Stomach (tissue), 9 donors: ENCODE results near the gene KCNK10. TPM values are rescaled to one million over a fixed set of nuclear protein-coding genes. Genes with fewer than 3 reads are reported as not detected.
A peak's percentile ranks its signal among the peaks of the same experiment; 100 is the strongest.

Experiments used
- DNase-seq, 2 donors: peaks; one replicate each; pipeline versions ENCODE4 v3.0.0 to v3.0.0-alpha.2; 2013 to 2019
- H3K27ac ChIP-seq, 5 donors: fragments of 200-600 bp in 4 of 5; sonication (generic) in 4 of 5; one replicate each; pipeline ENCODE4 v1.5.1; 2013 to 2019; ENCODE audit warnings: mild to moderate bottlenecking in 1 of 5, moderate library complexity in 1 of 5
- H3K27me3 ChIP-seq, 3 donors: fragments of 200-600 bp; sonication (generic); one replicate each; pipeline ENCODE4 v1.5.1; 2017 to 2019; ENCODE audit warnings: mixed run types in 1 of 3
- H3K36me3 ChIP-seq, 4 donors: fragments of 200-600 bp; sonication (generic); 1 replicate in 3 of 4; 2 replicates in 1 of 4; pipeline ENCODE4 v1.5.1; 2016 to 2019
- H3K4me1 ChIP-seq, 4 donors: fragments of 200-600 bp; sonication (generic); one replicate each; pipeline ENCODE4 v1.5.1; 2016 to 2019
- H3K4me3 ChIP-seq, 4 donors: fragments of 200-600 bp; sonication (generic) in 3 of 4; one replicate each; pipeline ENCODE4 v1.5.1; 2016 to 2019; ENCODE audit warnings: mild to moderate bottlenecking in 1 of 4
- H3K9me3 ChIP-seq, 4 donors: fragments of 200-600 bp; sonication (generic); one replicate each; pipeline ENCODE4 v1.5.1; 2016 to 2019
- EP300 ChIP-seq: sonication (generic); formaldehyde crosslinking; IDR thresholded peaks from one replicate; pipeline ENCODE4 v1.6.1; 2017; ENCODE audit warnings: antibody characterized with exemption
- POLR2A ChIP-seq, 4 donors: fragments of 450-650 bp; IDR thresholded peaks; one replicate each; pipeline ENCODE4 v1.6.1; 2016; ENCODE audit warnings: antibody characterized with exemption in 4 of 4, control low read depth in 2 of 4, mild to moderate bottlenecking in 1 of 4, moderate library complexity in 1 of 4
- POLR2AphosphoS5 ChIP-seq, 3 donors: sonication (generic); formaldehyde crosslinking; IDR thresholded peaks; one replicate each; pipeline ENCODE4 v1.6.1; 2016; ENCODE audit warnings: antibody characterized with exemption in 3 of 3
- WGBS, 5 donors: extraction: QIAGEN DNeasy Blood & Tissue Kit in 3 of 5; methylation state at CpG; one replicate each; pipeline versions ENCODE4 v1.1.5 to v1.1.7; 2013 to 2018; 5-methylcytosine and 5-hydroxymethylcytosine counted together
- intact Hi-C: fragments of 100-400 bp; cut with DNase I; formaldehyde crosslinking; loops from one replicate; pipeline ENCODE4 v1.15.1; 2023; ENCODE audit warnings: low total_unique reads
- polyA plus RNA-seq, 3 donors: library from polyadenylated mRNA; stranded (reverse); fragments of 200-250 nt; gene quantifications; one replicate each; pipeline ENCODE4 v1.2.3, GENCODE V29; 2013
- total RNA-seq, 5 donors: library from RNA; depleted of rRNA; stranded (reverse); fragments of >200 nt; gene quantifications; one replicate each; pipeline versions ENCODE4 v1.1.0 to v1.2.3, GENCODE V29; 2014 to 2016
- TF ChIP-seq, protein P1 (sequence below), 7 experiments: fragments of 450-650 bp in 4 of 7; fragments of 200-600 bp in 3 of 7; sonication (generic) in 3 of 7; IDR thresholded peaks; one replicate each; pipeline ENCODE4 v1.5.1; 2016 to 2019; ENCODE audit warnings: antibody characterized with exemption in 7 of 7, control low read depth in 2 of 7, mild to moderate bottlenecking in 1 of 7
- donor health status: healthy with polysubstance abuse.
- donor health status: Bipolar disorder and iron deficiency.
- donor health status: healthy.

Gene KCNK10
- total and polyA plus RNA-seq, 8 donors, result 0.06 to 8.7 (median 1.0) TPM; not detected in 1

DNA sequence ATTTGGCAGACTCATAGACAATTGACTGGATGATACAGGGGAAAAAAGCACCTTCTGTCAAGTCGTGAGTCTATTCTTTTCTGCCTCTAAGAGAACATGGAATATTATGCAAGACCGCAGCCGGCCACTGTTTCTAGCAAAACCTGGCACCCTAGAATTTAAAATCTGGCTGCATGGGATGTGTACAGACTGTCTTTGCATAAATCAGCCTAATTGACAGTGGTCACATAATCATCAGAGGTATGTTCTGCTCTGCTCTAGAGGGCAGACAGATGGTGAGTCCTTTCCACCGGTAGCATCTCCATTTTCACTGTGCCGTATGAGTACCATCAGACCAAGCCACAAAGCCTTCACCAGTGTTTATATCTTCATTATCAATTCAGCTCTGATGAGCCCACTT is 80.6 kb downstream of the KCNK10 start:
- WGBS, 5 donors, result 76 to 95% (median 89%) methylated on average over 5 of the region's 5 CpGs
- H3K27me3 ChIP-seq, result peaks cover 0 to 18% (median 0%) of the 10 kb centered on the region in 3 donors
- no peaks in the 10 kb centered on the region for H3K4me1 ChIP-seq
- no peak overlapping the region for H3K4me3 ChIP-seq
- DNase-seq, result no peak
- intact Hi-C loops, result no loop called here
- H3K36me3 ChIP-seq, result no peaks in the 10 kb centered on the region
- H3K27ac ChIP-seq, result no peak overlapping the region
- no peaks in the 10 kb centered on the region for H3K9me3 ChIP-seq
- TF ChIP-seq, protein P1, sequence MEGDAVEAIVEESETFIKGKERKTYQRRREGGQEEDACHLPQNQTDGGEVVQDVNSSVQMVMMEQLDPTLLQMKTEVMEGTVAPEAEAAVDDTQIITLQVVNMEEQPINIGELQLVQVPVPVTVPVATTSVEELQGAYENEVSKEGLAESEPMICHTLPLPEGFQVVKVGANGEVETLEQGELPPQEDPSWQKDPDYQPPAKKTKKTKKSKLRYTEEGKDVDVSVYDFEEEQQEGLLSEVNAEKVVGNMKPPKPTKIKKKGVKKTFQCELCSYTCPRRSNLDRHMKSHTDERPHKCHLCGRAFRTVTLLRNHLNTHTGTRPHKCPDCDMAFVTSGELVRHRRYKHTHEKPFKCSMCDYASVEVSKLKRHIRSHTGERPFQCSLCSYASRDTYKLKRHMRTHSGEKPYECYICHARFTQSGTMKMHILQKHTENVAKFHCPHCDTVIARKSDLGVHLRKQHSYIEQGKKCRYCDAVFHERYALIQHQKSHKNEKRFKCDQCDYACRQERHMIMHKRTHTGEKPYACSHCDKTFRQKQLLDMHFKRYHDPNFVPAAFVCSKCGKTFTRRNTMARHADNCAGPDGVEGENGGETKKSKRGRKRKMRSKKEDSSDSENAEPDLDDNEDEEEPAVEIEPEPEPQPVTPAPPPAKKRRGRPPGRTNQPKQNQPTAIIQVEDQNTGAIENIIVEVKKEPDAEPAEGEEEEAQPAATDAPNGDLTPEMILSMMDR (IDR thresholded peaks at IDR 0.05), result no peak
- no peak for TF ChIP-seq POLR2A (IDR thresholded peaks at IDR 0.05)
- TF ChIP-seq EP300, result no peak
- TF ChIP-seq POLR2AphosphoS5 (IDR thresholded peaks at IDR 0.05), result no peak

DNA sequence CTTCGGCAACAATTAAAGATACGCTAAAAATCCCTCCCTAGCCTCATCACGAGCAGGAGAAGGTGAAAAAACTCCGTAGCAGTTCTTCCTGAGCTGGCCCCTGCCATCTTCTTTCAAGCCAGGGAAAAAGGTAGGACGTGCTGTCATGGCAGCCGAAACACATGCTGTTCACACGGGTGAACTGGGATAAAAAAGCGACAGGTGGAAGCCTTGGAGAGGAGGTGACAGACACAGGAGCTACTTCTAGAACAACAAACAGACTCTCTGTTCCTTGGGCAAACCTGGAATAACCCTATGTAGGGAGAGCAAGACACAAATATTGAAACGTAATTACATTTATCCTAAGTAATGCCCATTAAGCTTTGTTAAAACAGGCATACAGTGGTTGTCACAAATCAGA is 81.3 kb downstream of the KCNK10 start:
- no peak for DNase-seq
- H3K36me3 ChIP-seq, result no peaks in the 10 kb centered on the region
- intact Hi-C loops, result no loop called here
- H3K9me3 ChIP-seq, result no peaks in the 10 kb centered on the region
- H3K27me3 ChIP-seq, result peaks cover 0 to 18% (median 0%) of the 10 kb centered on the region in 3 donors
- 78 to 85% (median 81%) methylated on average over 9 of the region's 9 CpGs for WGBS, 5 donors
- TF ChIP-seq POLR2AphosphoS5 (IDR thresholded peaks at IDR 0.05), result no peak
- no peak for TF ChIP-seq POLR2A (IDR thresholded peaks at IDR 0.05)
- TF ChIP-seq EP300, result no peak
- TF ChIP-seq, protein P1 (IDR thresholded peaks at IDR 0.05), result no peak
- no peak overlapping the region for H3K27ac ChIP-seq
- H3K4me1 ChIP-seq, result no peaks in the 10 kb centered on the region
- H3K4me3 ChIP-seq, result no peak overlapping the region

GRCh38 chr14:88234442-88234841 is 88.6 kb downstream of the KCNK10 start:
- 69 to 80% (median 76%) methylated on average over 4 of the region's 4 CpGs for WGBS, 5 donors
- intact Hi-C loops, result no loop called here
- Histone ChIP-seq H3K9me3 (peaks cover 0 to 12% (median 7%) of the 10 kb centered on the region in 4 donors), H3K36me3 (no peaks in the 10 kb centered on the region), H3K27me3 (no peaks in the 10 kb centered on the region), H3K4me3 (no peak overlapping the region), H3K4me1 (no peaks in the 10 kb centered on the region), H3K27ac (no peak overlapping the region)
- no peak for DNase-seq
- no peak for TF ChIP-seq POLR2A (IDR thresholded peaks at IDR 0.05)
- TF ChIP-seq EP300, result no peak
- TF ChIP-seq, protein P1 (IDR thresholded peaks at IDR 0.05), result no peak
- no peak for TF ChIP-seq POLR2AphosphoS5 (IDR thresholded peaks at IDR 0.05)

DNA sequence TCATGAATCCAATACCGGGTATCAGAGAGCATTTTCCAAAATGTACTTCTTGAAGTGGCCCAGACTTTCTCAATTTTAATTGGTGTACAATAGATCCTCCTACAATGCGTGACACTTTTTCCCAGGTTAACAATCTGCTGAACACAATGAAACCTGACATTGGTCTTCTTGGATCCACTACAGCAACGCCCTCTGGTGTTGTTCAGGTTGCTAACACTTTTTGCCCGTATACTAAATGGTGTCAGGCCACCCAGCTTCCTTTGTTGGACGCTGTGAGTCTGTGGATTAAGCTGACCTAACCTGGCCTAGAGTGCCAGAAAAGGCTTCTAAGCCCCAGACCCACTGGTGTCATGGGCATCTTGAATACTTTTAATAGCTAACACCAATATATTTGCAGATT is 89.2 kb downstream of the KCNK10 start:
- intact Hi-C loops, result no loop called here

More for the DNA sequence above, 89.2 kb downstream of the KCNK10 start:
- TF ChIP-seq POLR2A (IDR thresholded peaks at IDR 0.05), result no peak
- TF ChIP-seq POLR2AphosphoS5 (IDR thresholded peaks at IDR 0.05), result no peak
- TF ChIP-seq, protein P1 (IDR thresholded peaks at IDR 0.05), result no peak
- TF ChIP-seq EP300, result no peak
- no peaks in the 10 kb centered on the region for H3K4me1 ChIP-seq
- no peak overlapping the region for H3K4me3 ChIP-seq
- WGBS, 5 donors, result 53 to 60% (median 55%) methylated on average over 5 of the region's 5 CpGs
- peaks cover 0 to 12% (median 7%) of the 10 kb centered on the region in 4 donors for H3K9me3 ChIP-seq
- no peaks in the 10 kb centered on the region for H3K36me3 ChIP-seq
- no peak overlapping the region for H3K27ac ChIP-seq
- H3K27me3 ChIP-seq, result no peaks in the 10 kb centered on the region
- peak in 1 of 2 donors; percentile 16 for DNase-seq
